Neural cell (in vitro differentiated cells): ENCODE data around the gene CACNA2D2. TPM values are rescaled to one million over a fixed set of nuclear protein-coding genes. Genes with fewer than 3 reads are reported as not detected.

ENCODE experiments used
- H2AFZ ChIP-seq: fragments of 200-600, 300-800 bp; sonication (generic), shearing (Covaris generic); 2 replicates; pipeline ENCODE4 v1.6.0; 2014; ENCODE audit warnings: low read depth, mild to moderate bottlenecking, antibody characterized with exemption, low read length, moderate library complexity
- H3F3A ChIP-seq: fragments of 200-600 bp; shearing (Covaris generic); 2 replicates; pipeline ENCODE4 v1.6.1; 2016; ENCODE audit warnings: mild to moderate bottlenecking, moderate library complexity, mixed read lengths, antibody characterized with exemption, low read length; ENCODE audit not compliant: insufficient read depth, poor library complexity, severe bottlenecking
- H3K27ac ChIP-seq: fragments of 200-600, 300-800 bp; sonication (generic), shearing (Covaris generic); 2 replicates; pipeline ENCODE4 v1.5.1; 2014; ENCODE audit warnings: mild to moderate bottlenecking, low read length, moderate library complexity
- H3K27me3 ChIP-seq: fragments of 300-800, 200-600 bp; sonication (generic), shearing (Covaris generic); 2 replicates; pipeline ENCODE4 v1.6.0; 2014; ENCODE audit warnings: mild to moderate bottlenecking, low read depth, low read length, moderate library complexity; ENCODE audit not compliant: insufficient read depth
- H3K36me3 ChIP-seq: fragments of 300-800, 200-600 bp; sonication (generic), shearing (Covaris generic); 2 replicates; pipeline ENCODE4 v1.5.1; 2014; ENCODE audit warnings: mild to moderate bottlenecking, antibody characterized with exemption, low read length, moderate library complexity; ENCODE audit not compliant: insufficient read depth
- H3K4me2 ChIP-seq: fragments of 300-800, 200-600 bp; sonication (generic), shearing (Covaris generic); 2 replicates; pipeline ENCODE4 v1.6.0; 2014; ENCODE audit warnings: mild to moderate bottlenecking, low read length
- H3K4me3 ChIP-seq: fragments of 300-800, 200-600 bp; sonication (generic), shearing (Covaris generic); 2 replicates; pipeline ENCODE4 v1.5.1; 2014; ENCODE audit warnings: mild to moderate bottlenecking, low read length, moderate library complexity
- H3K79me2 ChIP-seq: fragments of 200-600 bp; shearing (Covaris generic); replicated peaks from 2 replicates; pipeline ENCODE4 v1.6.0; 2014; ENCODE audit warnings: mild to moderate bottlenecking, low read length, moderate library complexity; ENCODE audit not compliant: insufficient read depth
- H3K9ac ChIP-seq: fragments of 300-800, 200-600 bp; sonication (generic), shearing (Covaris generic); 2 replicates; pipeline ENCODE4 v1.6.1; 2016; ENCODE audit warnings: mild to moderate bottlenecking, low read length, mixed read lengths
- H3K9me2 ChIP-seq: fragments of 200-600 bp; shearing (Covaris generic); 2 replicates; pipeline ENCODE4 v1.6.1; 2016; ENCODE audit warnings: mild to moderate bottlenecking, low read length, mixed read lengths; ENCODE audit not compliant: insufficient read depth
- H3K9me3 ChIP-seq: fragments of 200-600, 300-800 bp; sonication (generic), shearing (Covaris generic); 2 replicates; pipeline ENCODE4 v1.6.1; 2016; ENCODE audit warnings: mild to moderate bottlenecking, mixed run types, low read length, moderate library complexity, mixed read lengths
- H4K20me1 ChIP-seq: fragments of 200-600 bp; shearing (Covaris generic); 2 replicates; pipeline ENCODE4 v1.6.1; 2016; ENCODE audit warnings: mild to moderate bottlenecking, mixed run types; ENCODE audit not compliant: insufficient read depth
- EP300 ChIP-seq: fragments of 450-650 bp; conservative IDR thresholded peaks from 2 replicates; pipeline ENCODE4 v1.6.1; 2014; ENCODE audit warnings: antibody characterized with exemption, mild to moderate bottlenecking, moderate library complexity; ENCODE audit not compliant: poor library complexity, severe bottlenecking
- EZH2 ChIP-seq: fragments of 200-600, 300-800 bp; shearing (Covaris generic), sonication (generic); IDR thresholded peaks from 2 replicates; pipeline ENCODE4 v1.6.1; 2014; ENCODE audit warnings: antibody characterized with exemption, low read length, borderline replicate concordance, mild to moderate bottlenecking; ENCODE audit not compliant: insufficient read depth, poor library complexity, severe bottlenecking
- MXI1 ChIP-seq: fragments of 450-650 bp; conservative IDR thresholded peaks from 2 replicates; pipeline ENCODE4 v1.6.1; 2014; ENCODE audit warnings: antibody characterized with exemption, mild to moderate bottlenecking; ENCODE audit not compliant: poor library complexity, severe bottlenecking
- POLR2AphosphoS5 ChIP-seq: IDR thresholded peaks from 2 replicates; pipeline ENCODE4 v1.6.1; 2012
- RAD21 ChIP-seq: fragments of 450-650 bp; conservative IDR thresholded peaks from 2 replicates; pipeline ENCODE4 v1.6.1; 2014; ENCODE audit warnings: antibody characterized with exemption, mild to moderate bottlenecking, moderate library complexity
- REST ChIP-seq: IDR thresholded peaks from 2 replicates; pipeline ENCODE4 v1.6.1; 2012; ENCODE audit warnings: borderline replicate concordance
- SMC3 ChIP-seq: fragments of 450-650 bp; conservative IDR thresholded peaks from 2 replicates; pipeline ENCODE4 v1.6.1; 2014; ENCODE audit warnings: antibody characterized with exemption, mild to moderate bottlenecking, moderate library complexity; ENCODE audit not compliant: poor library complexity
- TAF1 ChIP-seq: IDR thresholded peaks from 2 replicates; pipeline ENCODE4 v1.6.1; 2012; ENCODE audit warnings: low read depth
- polyA plus RNA-seq: library from polyadenylated mRNA; depleted of rRNA; stranded (reverse); fragments of >200 nt; gene quantifications from 2 replicates; pipeline ENCODE4 v1.2.3, GENCODE V29; 2014
- TF ChIP-seq, protein P1 (sequence below): fragments of 450-650 bp; IDR thresholded peaks from 2 replicates; pipeline ENCODE4 v1.5.1; 2014; ENCODE audit warnings: antibody characterized with exemption, mild to moderate bottlenecking, moderate library complexity; ENCODE audit not compliant: poor library complexity, severe bottlenecking

The CACNA2D2 gene
- polyA plus RNA-seq, 1 donor from 2014 or later: 7.8 TPM

DNA sequence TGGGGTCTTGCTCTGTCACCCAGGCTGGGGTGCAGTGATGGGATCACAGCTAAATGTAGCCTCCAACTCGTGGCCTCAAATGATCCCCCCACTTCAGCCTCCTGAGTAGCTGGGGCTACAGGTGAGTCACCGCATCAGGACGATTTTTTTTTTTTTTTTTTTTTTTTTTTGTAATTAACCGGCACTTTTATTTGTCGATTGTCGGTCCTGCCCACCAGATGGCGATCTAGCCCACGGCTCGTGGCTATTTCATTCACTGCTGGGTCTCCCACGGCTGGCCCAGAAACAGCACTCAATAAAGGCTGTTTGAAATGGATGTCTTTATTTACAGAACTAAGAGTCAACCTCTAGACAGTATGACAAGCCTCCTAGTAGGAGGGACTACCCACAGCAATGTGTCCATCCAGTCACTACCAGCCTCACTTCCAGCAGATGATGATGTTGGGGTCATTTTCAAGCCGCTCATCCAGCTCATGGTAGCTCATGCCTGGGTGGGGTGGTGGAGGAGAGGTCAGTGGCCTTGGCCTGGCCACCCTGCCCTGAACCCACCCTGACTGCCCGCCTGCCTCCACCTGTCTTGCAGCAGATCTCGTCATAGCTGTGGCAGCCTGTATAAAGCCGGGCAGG, 156.1 kb downstream of the CACNA2D2 start:
- H3K4me2 ChIP-seq: no peak overlapping the region
- peaks cover 7% of the 10 kb centered on the region for H3K79me2 ChIP-seq
- H3K27me3 ChIP-seq: peaks cover 16% of the 10 kb centered on the region
- H3K36me3 ChIP-seq: no peaks in the 10 kb centered on the region
- H3K4me3 ChIP-seq: no peak overlapping the region
- no peaks in the 10 kb centered on the region for H3K9me3 ChIP-seq
- no peaks in the 10 kb centered on the region for H3K9me2 ChIP-seq
- H4K20me1 ChIP-seq: no peaks in the 10 kb centered on the region
- peak overlapping the region; percentile 19 for H3K9ac ChIP-seq
- H2AFZ ChIP-seq: no peak overlapping the region
- TF ChIP-seq SMC3 (peak; percentile 90), POLR2AphosphoS5 (no peak), EP300 (no peak), RAD21 (peak; percentile 84), MXI1 (peak; percentile 30)
- TF ChIP-seq, protein P1, sequence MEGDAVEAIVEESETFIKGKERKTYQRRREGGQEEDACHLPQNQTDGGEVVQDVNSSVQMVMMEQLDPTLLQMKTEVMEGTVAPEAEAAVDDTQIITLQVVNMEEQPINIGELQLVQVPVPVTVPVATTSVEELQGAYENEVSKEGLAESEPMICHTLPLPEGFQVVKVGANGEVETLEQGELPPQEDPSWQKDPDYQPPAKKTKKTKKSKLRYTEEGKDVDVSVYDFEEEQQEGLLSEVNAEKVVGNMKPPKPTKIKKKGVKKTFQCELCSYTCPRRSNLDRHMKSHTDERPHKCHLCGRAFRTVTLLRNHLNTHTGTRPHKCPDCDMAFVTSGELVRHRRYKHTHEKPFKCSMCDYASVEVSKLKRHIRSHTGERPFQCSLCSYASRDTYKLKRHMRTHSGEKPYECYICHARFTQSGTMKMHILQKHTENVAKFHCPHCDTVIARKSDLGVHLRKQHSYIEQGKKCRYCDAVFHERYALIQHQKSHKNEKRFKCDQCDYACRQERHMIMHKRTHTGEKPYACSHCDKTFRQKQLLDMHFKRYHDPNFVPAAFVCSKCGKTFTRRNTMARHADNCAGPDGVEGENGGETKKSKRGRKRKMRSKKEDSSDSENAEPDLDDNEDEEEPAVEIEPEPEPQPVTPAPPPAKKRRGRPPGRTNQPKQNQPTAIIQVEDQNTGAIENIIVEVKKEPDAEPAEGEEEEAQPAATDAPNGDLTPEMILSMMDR: peak; percentile 80
- no peaks in the 10 kb centered on the region for H3F3A ChIP-seq
- H3K27ac ChIP-seq: no peak overlapping the region

DNA sequence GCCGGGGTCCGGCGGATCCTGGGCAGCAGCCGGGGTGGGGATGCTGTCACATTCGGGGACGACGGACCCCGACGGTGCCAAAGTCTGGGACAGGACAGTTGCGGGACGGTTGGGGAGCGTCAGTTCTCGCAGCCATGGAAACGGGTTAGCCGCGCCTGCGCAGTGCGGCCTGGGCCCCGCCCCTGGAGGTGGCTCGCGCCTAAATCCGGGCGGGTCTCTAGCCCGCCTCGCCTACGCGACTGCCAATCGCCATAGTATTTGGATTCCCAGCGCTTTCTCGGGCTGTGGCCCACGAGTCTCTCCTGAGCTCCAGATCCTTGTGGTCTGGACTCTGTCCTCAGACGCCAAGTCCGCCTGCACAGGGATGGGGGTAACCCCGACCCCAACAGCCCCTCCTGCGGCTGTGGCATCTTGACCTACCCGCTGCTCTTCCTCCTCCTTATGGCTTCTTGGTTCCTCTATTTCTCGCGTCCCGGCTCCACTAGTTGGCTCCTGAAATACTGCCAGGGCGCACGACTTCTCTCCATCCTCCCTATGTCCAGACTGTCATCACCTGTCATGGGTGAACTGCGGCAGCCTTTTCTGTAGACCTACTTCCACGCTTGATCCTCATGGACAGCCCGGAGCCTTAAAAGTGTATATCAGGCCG, 157.7 kb downstream of the CACNA2D2 start, which contains the start of gene ZMYND10:
Gene ZMYND10 (minus strand): TSS at position 147 of the 649 bp plus-strand sequence. CDS start 153 bp downstream, outside the sequence.
- no peaks in the 10 kb centered on the region for H3K9me3 ChIP-seq
- H3F3A ChIP-seq: no peaks in the 10 kb centered on the region
- no peak within 1 kb of the TSS for H3K4me2 ChIP-seq
- H2AFZ ChIP-seq: no peak within 1 kb of the TSS
- peaks cover 31% of the 10 kb centered on the region for H3K27me3 ChIP-seq
- no peak within 1 kb of the TSS for H3K27ac ChIP-seq
- no peak for TF ChIP-seq RAD21
- no peak for TF ChIP-seq REST
- TF ChIP-seq POLR2AphosphoS5: no peak
- TF ChIP-seq, protein P1: no peak
- no peak for TF ChIP-seq EP300
- no peak for TF ChIP-seq EZH2
- TF ChIP-seq SMC3: no peak
- no peak for TF ChIP-seq MXI1
- TF ChIP-seq TAF1: no peak
- no peaks in the 10 kb centered on the region for H3K9me2 ChIP-seq
- no peaks in the 10 kb centered on the region for H3K36me3 ChIP-seq
- peaks cover 7% of the 10 kb centered on the region for H3K79me2 ChIP-seq
- peak within 1 kb of the TSS; percentile 54 for H3K4me3 ChIP-seq
- no peaks in the 10 kb centered on the region for H4K20me1 ChIP-seq
- H3K9ac ChIP-seq: peak within 1 kb of the TSS; percentile 5
